Measurements from ENCODE around the gene HERC6.

DNA sequence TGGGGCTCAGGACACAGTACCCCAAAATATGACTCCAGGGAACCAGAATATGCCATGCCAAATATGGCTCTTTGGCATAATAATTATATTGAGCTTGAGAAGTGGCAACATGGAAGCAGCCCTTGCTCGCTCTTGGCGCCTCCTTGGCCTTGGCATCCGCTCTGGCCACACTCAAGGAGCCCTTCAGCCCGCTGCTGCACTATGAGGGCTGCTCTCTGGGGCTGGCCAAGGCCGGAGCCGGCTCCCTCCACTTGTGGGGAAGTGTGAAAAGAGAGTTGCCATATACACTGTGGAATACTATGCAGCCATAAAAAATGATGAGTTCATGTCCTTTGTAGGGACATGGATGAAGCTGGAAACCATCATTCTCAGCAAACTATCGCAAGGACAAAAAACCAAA lies 18.4 kb upstream of the HERC6 start:
- TF ChIP-seq, protein P1, sequence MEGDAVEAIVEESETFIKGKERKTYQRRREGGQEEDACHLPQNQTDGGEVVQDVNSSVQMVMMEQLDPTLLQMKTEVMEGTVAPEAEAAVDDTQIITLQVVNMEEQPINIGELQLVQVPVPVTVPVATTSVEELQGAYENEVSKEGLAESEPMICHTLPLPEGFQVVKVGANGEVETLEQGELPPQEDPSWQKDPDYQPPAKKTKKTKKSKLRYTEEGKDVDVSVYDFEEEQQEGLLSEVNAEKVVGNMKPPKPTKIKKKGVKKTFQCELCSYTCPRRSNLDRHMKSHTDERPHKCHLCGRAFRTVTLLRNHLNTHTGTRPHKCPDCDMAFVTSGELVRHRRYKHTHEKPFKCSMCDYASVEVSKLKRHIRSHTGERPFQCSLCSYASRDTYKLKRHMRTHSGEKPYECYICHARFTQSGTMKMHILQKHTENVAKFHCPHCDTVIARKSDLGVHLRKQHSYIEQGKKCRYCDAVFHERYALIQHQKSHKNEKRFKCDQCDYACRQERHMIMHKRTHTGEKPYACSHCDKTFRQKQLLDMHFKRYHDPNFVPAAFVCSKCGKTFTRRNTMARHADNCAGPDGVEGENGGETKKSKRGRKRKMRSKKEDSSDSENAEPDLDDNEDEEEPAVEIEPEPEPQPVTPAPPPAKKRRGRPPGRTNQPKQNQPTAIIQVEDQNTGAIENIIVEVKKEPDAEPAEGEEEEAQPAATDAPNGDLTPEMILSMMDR (IDR thresholded peaks at IDR 0.05; ENCODE audit: low read depth, low read length), result no peak
- TF ChIP-seq POLR2A (IDR thresholded peaks at IDR 0.05; ENCODE audit: extremely low read depth, insufficient read length) (no peak), MYC (IDR thresholded peaks at IDR 0.05; ENCODE audit: low read depth, low read length) (no peak)
